ENCODE measurements around the gene CDR2.

The CDR2 gene

DNA sequence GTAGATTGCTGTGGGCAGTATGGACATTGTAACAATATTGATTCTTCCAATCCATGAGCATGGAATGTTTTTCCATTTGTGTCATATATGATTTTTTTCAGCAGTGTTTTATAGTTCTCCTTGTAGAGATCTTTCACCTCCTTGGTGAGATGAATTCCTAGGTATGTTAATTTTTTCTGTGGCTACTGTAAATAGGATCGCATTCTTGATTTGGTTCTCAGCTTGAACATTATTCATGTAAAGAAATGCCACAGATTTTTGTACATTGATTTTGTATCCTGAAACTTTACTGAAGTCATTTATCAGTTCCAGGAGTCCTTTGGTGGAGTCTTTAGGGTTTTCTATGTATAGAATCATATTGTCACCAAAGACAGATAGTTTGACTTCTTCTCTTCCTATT is 19.7 kb upstream of the CDR2 start:
- Mint-ChIP-seq H3K9me3 (no peaks in the 10 kb centered on the region), H3K27ac (no peak overlapping the region)

DNA sequence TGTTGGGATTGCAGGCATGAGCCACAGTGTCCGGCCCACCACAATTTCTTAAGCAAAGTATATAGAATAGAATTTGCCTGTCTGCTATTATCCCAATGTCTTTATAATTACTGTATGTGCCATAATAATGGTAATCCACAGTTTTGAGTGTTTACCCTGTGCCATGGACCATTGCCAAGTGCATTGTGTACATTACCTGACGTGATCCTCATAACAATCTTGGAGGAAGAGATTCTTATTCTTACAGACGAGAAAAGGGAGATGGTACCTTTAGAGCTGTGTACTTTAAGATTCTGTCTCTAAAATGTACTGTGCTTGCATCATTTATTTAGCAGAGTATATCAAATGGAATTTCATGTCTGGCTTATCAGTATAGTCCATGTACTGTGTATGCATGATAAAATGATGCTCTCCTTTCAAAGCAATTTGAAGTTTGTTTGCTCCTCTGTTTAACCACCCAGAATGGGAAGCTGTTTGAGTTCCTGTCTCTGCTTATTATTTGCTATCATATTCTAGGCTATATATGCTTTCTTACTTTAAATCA is 13.8 kb upstream of the CDR2 start:
- Mint-ChIP-seq H3K9me3 (no peaks in the 10 kb centered on the region), H3K4me3 (no peak overlapping the region), H3K4me1 (no peaks in the 10 kb centered on the region), H3K27me3 (no peaks in the 10 kb centered on the region), H3K27ac (no peak overlapping the region), H3K36me3 (no peaks in the 10 kb centered on the region)
- ATAC-seq (ENCODE audit: low read depth) (no peak), DNase-seq (ENCODE audit: low spot score in 2 of 2) (no peak)

More for the DNA sequence above, 19.7 kb upstream of the CDR2 start:
- ATAC-seq (ENCODE audit: low read depth) (no peak), DNase-seq (ENCODE audit: low spot score in 2 of 2) (no peak)
- Mint-ChIP-seq H3K4me1 (no peaks in the 10 kb centered on the region), H3K27me3 (no peaks in the 10 kb centered on the region), H3K4me3 (no peak overlapping the region), H3K36me3 (peaks cover 4% of the 10 kb centered on the region)

DNA sequence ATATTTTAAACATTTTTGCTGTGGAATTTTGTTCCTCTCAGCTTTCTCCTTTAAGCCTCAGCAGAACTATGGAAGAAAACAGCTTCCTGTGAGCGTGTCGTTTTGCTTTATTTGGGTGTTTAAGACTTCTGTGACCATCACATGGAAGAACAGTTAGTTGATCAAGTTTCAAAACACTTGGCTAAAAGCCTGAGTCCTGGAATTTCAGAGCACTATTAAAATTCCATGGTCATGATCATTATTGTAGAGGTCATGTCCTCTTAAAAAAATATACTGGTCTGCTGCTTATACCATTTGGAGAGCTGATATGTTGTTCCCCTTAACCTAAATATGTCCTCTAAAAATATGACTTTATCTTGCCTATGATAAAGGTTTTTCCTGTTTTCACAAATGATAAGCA is 12.6 kb upstream of the CDR2 start:
- no peak overlapping the region for H3K4me3 Mint-ChIP-seq
- no peak for ATAC-seq (ENCODE audit: low read depth)
- DNase-seq (ENCODE audit: low spot score in 2 of 2) = no peak
- no peaks in the 10 kb centered on the region for H3K36me3 Mint-ChIP-seq
- no peak overlapping the region for H3K27ac Mint-ChIP-seq
- H3K4me1 Mint-ChIP-seq = no peaks in the 10 kb centered on the region
- no peaks in the 10 kb centered on the region for H3K27me3 Mint-ChIP-seq
- H3K9me3 Mint-ChIP-seq = no peaks in the 10 kb centered on the region

GRCh38 chr16:22385196-22385595 is 10.8 kb upstream of the CDR2 start:
- no peak overlapping the region for H3K4me3 Mint-ChIP-seq
- no peaks in the 10 kb centered on the region for H3K36me3 Mint-ChIP-seq
- DNase-seq (ENCODE audit: low spot score in 2 of 2) = no peak
- no peak overlapping the region for H3K27ac Mint-ChIP-seq
- H3K4me1 Mint-ChIP-seq = no peaks in the 10 kb centered on the region
- no peaks in the 10 kb centered on the region for H3K9me3 Mint-ChIP-seq
- ATAC-seq (ENCODE audit: low read depth) = no peak
- H3K27me3 Mint-ChIP-seq = no peaks in the 10 kb centered on the region

DNA sequence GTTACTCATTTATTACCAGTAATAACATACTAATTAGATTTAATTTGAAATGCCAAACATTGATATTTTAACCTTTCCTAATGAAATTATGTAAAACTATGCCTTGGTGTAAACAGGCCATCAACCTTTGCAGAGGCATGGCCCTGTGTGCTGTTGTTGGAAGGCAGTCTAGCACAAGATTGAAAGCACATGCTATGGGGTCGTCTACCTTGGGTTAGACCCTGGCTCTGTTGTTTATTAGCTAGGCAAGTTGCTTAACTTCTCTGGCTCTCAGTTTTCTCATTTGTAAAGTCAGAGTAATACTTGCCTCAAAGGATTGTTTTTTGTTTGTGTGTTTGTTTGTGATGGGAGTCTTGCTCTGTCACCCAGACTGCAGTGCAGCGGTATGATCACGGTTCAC is 9.4 kb upstream of the CDR2 start:
- ATAC-seq (ENCODE audit: low read depth) = no peak
- no peaks in the 10 kb centered on the region for H3K27me3 Mint-ChIP-seq
- no peak overlapping the region for H3K27ac Mint-ChIP-seq
- H3K4me1 Mint-ChIP-seq = no peaks in the 10 kb centered on the region
- no peaks in the 10 kb centered on the region for H3K36me3 Mint-ChIP-seq
- H3K9me3 Mint-ChIP-seq = no peaks in the 10 kb centered on the region
- H3K4me3 Mint-ChIP-seq = no peak overlapping the region
- DNase-seq (ENCODE audit: low spot score in 2 of 2) = no peak

DNA sequence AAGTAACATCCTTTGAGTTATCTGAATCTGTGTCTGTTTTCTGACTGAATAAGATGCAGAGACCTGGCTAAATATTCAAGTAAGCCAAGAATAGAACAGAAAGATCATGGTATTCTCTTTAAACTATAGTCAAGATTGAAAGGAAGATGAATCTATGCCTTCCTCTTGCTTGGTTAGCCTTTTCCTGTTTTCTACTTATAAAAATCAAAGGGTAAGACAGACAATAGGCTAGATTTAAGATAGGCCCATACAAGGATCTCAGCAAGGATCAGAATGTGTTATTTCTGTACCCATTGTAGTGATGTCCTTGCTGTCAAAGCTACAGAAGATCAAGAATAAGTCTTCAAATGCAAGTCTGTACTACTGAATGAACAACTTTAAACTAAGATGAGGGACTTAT is 7.0 kb upstream of the CDR2 start:
- H3K27me3 Mint-ChIP-seq = no peaks in the 10 kb centered on the region
- no peak overlapping the region for H3K27ac Mint-ChIP-seq
- H3K36me3 Mint-ChIP-seq = no peaks in the 10 kb centered on the region
- ATAC-seq (ENCODE audit: low read depth) (no peak), DNase-seq (ENCODE audit: low spot score in 2 of 2) (no peak)
- no peaks in the 10 kb centered on the region for H3K9me3 Mint-ChIP-seq
- no peak overlapping the region for H3K4me3 Mint-ChIP-seq
- H3K4me1 Mint-ChIP-seq = no peaks in the 10 kb centered on the region

GRCh38 chr16:22380529-22380928 is 6.1 kb upstream of the CDR2 start:
- DNase-seq (ENCODE audit: low spot score in 2 of 2) (no peak), ATAC-seq (ENCODE audit: low read depth) (no peak)
- no peaks in the 10 kb centered on the region for H3K27me3 Mint-ChIP-seq
- H3K4me1 Mint-ChIP-seq = no peaks in the 10 kb centered on the region
- H3K27ac Mint-ChIP-seq = no peak overlapping the region
- no peaks in the 10 kb centered on the region for H3K9me3 Mint-ChIP-seq
- no peaks in the 10 kb centered on the region for H3K36me3 Mint-ChIP-seq
- no peak overlapping the region for H3K4me3 Mint-ChIP-seq

DNA sequence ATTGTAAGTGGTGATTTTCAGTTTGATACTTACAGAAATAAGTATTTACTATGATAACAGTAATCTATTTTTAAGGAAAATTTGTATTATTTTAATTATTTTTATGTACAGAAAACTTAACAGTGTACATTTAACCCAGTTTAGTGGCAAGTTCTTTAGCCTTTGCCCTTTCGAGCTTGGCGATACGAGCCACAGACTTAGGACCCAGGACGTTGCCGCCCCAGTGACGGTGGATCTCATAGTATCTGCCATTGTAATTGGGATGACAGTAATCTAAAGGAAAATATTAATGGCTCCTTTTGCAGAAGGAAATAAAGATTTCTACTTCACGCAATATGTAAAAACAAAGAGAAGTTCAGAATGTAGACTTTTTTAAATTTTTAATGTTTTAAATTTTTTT is 5.2 kb upstream of the CDR2 start:
- no peaks in the 10 kb centered on the region for H3K4me1 Mint-ChIP-seq
- H3K4me3 Mint-ChIP-seq = no peak overlapping the region
- no peaks in the 10 kb centered on the region for H3K27me3 Mint-ChIP-seq
- no peak for ATAC-seq (ENCODE audit: low read depth)
- DNase-seq (ENCODE audit: low spot score in 2 of 2) = no peak
- H3K9me3 Mint-ChIP-seq = no peaks in the 10 kb centered on the region
- H3K27ac Mint-ChIP-seq = no peak overlapping the region
- H3K36me3 Mint-ChIP-seq = no peaks in the 10 kb centered on the region

DNA sequence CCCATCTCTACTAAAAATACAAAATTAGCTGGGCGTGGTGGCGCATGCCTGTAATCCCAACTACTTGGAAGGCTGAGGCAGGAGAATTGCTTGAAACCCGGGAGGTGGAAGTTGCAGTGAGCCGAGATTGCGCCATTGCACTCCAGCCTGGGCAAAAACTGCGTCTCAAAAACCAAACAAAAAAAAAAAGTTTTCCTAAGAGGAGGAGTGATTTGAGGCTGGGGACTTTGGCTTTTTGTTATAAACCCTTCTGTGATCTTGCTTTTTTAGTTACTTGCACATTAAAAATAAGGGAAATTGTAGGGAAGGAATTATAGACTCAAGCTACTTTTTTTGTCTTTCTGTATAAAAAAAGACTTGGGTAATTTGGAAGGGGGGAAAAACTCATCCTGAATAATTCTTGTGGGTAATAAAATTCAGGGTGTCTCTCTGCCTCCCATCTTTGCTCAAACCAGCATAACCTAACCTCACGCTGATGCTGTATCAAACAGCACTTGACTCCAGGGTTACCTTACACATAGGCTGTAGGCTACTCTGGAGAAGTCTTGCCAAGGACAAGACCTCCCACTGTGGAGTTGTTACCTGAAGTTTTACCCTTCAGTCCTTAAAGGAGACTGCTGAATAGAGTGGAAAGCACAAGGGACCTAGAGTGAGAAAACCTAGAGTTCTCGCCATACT is 1.7 kb upstream of the CDR2 start:
- no peaks in the 10 kb centered on the region for H3K36me3 Mint-ChIP-seq
- ATAC-seq (ENCODE audit: low read depth) (no peak), DNase-seq (ENCODE audit: low spot score in 2 of 2) (no peak)
- H3K4me1 Mint-ChIP-seq = peaks cover 10% of the 10 kb centered on the region
- H3K27me3 Mint-ChIP-seq = no peaks in the 10 kb centered on the region
- no peaks in the 10 kb centered on the region for H3K9me3 Mint-ChIP-seq
- no peak overlapping the region for H3K27ac Mint-ChIP-seq
- H3K4me3 Mint-ChIP-seq = no peak overlapping the region

GRCh38 chr16:22375117-22375962 is 921 bp upstream of the CDR2 start:
- ATAC-seq (ENCODE audit: low read depth) (no peak), DNase-seq (ENCODE audit: low spot score in 2 of 2) (no peak)
- no peak overlapping the region for H3K27ac Mint-ChIP-seq
- H3K27me3 Mint-ChIP-seq = no peaks in the 10 kb centered on the region
- no peaks in the 10 kb centered on the region for H3K36me3 Mint-ChIP-seq
- H3K4me3 Mint-ChIP-seq = peak overlapping the region; percentile 92
- no peaks in the 10 kb centered on the region for H3K9me3 Mint-ChIP-seq
- H3K4me1 Mint-ChIP-seq = peaks cover 10% of the 10 kb centered on the region

- DNase-seq (ENCODE audit: low spot score in 2 of 2) = peak in 1 of 2 donors; percentile 26
- Mint-ChIP-seq H3K4me1 (peaks cover 14% of the 10 kb centered on the region), H3K9me3 (no peaks in the 10 kb centered on the region), H3K27me3 (no peaks in the 10 kb centered on the region), H3K36me3 (no peaks in the 10 kb centered on the region), H3K27ac (peak overlapping the region; percentile 49), H3K4me3 (peak overlapping the region; percentile 92)
- peak; percentile 12 for ATAC-seq (ENCODE audit: low read depth)
Measured at GRCh38 chr16:22373662-22374310, 633 bp downstream of the CDR2 start.

DNA sequence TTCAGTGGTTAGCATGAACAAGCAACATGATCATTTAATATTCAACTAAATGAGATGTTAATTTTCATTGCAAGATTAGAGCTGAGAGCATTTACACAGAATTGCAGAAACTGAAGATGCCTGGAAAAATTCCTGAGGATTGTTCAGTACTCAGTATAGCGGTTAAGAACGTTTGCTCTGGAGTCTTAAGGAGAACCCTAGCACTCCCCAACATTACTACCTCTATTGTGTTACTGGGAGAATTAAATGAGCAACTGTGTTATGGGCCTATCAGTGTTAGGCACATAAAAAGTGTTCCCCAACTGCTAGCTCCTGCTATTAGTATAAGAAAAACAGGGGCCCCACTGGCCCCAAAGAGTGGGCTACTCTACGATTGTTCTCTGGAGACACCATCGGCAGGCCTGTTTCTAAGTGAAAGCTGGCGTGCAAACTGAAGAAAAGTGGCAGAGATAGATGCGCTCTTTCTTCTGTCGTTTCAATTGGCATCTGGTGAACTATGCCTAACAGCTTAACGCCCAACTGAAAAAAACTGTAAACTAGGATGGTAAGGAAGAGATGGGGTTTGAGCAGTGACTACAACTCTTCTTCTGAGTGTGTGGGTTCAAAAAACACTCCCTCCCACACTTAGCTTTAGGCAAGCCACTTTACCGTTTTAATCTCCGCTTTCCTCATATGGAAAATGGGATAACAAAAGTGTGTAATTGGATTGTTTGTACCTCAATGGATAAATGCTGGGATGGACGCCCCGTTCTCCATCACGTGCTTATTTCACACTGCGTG is 1.3 kb downstream of the CDR2 start:
- Mint-ChIP-seq H3K4me3 (peak overlapping the region; percentile 92), H3K27me3 (no peaks in the 10 kb centered on the region), H3K36me3 (no peaks in the 10 kb centered on the region), H3K9me3 (no peaks in the 10 kb centered on the region), H3K27ac (peak overlapping the region; percentile 49), H3K4me1 (peaks cover 14% of the 10 kb centered on the region)
- ATAC-seq (ENCODE audit: low read depth) (no peak), DNase-seq (ENCODE audit: low spot score in 2 of 2) (no peak)

- no peak for ATAC-seq (ENCODE audit: low read depth)
- Mint-ChIP-seq H3K27me3 (no peaks in the 10 kb centered on the region), H3K36me3 (peaks cover 6% of the 10 kb centered on the region), H3K27ac (no peak overlapping the region), H3K4me1 (peaks cover 21% of the 10 kb centered on the region), H3K9me3 (no peaks in the 10 kb centered on the region), H3K4me3 (no peak overlapping the region)
- DNase-seq (ENCODE audit: low spot score in 2 of 2) = no peak
Measured at GRCh38 chr16:22370038-22370820, 4.2 kb downstream of the CDR2 start.
